Measurements from ENCODE around the gene TNFRSF11A.

The TNFRSF11A gene

GRCh38 chr18:62396381-62396780, 71.3 kb downstream of the TNFRSF11A start:
- Mint-ChIP-seq H3K4me3 (no peak overlapping the region), H3K4me1 (peaks cover 12% of the 10 kb centered on the region), H3K36me3 (ENCODE audit: low read depth) (no peaks in the 10 kb centered on the region), H3K27me3 (no peaks in the 10 kb centered on the region), H3K27ac (peak overlapping the region; percentile 15), H3K9me3 (no peaks in the 10 kb centered on the region)
- DNase-seq (no peak), ATAC-seq (peak; percentile 86)

- DNase-seq (no peak), ATAC-seq (no peak)
- Mint-ChIP-seq H3K27ac (no peak overlapping the region), H3K4me3 (no peak overlapping the region), H3K4me1 (peaks cover 12% of the 10 kb centered on the region), H3K27me3 (no peaks in the 10 kb centered on the region), H3K36me3 (ENCODE audit: low read depth) (no peaks in the 10 kb centered on the region), H3K9me3 (no peaks in the 10 kb centered on the region)
These were observed 71.9 kb downstream of the TNFRSF11A start for GRCh38 chr18:62396967-62397366.

GRCh38 chr18:62398291-62398690, 73.2 kb downstream of the TNFRSF11A start:
- Mint-ChIP-seq H3K36me3 (ENCODE audit: low read depth) (no peaks in the 10 kb centered on the region), H3K27me3 (no peaks in the 10 kb centered on the region), H3K4me1 (peaks cover 12% of the 10 kb centered on the region), H3K9me3 (no peaks in the 10 kb centered on the region), H3K27ac (no peak overlapping the region), H3K4me3 (no peak overlapping the region)
- DNase-seq (no peak), ATAC-seq (no peak)

GRCh38 chr18:62399276-62399675, 74.2 kb downstream of the TNFRSF11A start:
- Mint-ChIP-seq H3K27me3 (no peaks in the 10 kb centered on the region), H3K4me1 (peaks cover 12% of the 10 kb centered on the region), H3K27ac (no peak overlapping the region), H3K4me3 (no peak overlapping the region), H3K9me3 (no peaks in the 10 kb centered on the region), H3K36me3 (ENCODE audit: low read depth) (no peaks in the 10 kb centered on the region)
- DNase-seq: no peak
- ATAC-seq: no peak

- Mint-ChIP-seq H3K9me3 (no peaks in the 10 kb centered on the region), H3K36me3 (ENCODE audit: low read depth) (no peaks in the 10 kb centered on the region), H3K27me3 (no peaks in the 10 kb centered on the region), H3K27ac (no peak overlapping the region), H3K4me1 (peaks cover 12% of the 10 kb centered on the region), H3K4me3 (no peak overlapping the region)
- no peak for ATAC-seq
- no peak for DNase-seq
These were observed 74.7 kb downstream of the TNFRSF11A start for GRCh38 chr18:62399781-62400308.

- Mint-ChIP-seq H3K36me3 (ENCODE audit: low read depth) (no peaks in the 10 kb centered on the region), H3K4me3 (no peak overlapping the region), H3K27ac (no peak overlapping the region), H3K9me3 (no peaks in the 10 kb centered on the region), H3K27me3 (no peaks in the 10 kb centered on the region), H3K4me1 (peaks cover 12% of the 10 kb centered on the region)
- DNase-seq (no peak), ATAC-seq (no peak)
These were observed 75.8 kb downstream of the TNFRSF11A start for GRCh38 chr18:62400916-62401315.

GRCh38 chr18:62402342-62402948, 77.3 kb downstream of the TNFRSF11A start:
- no peaks in the 10 kb centered on the region for H3K9me3 Mint-ChIP-seq
- H3K27ac Mint-ChIP-seq: no peak overlapping the region
- H3K36me3 Mint-ChIP-seq (ENCODE audit: low read depth): no peaks in the 10 kb centered on the region
- ATAC-seq (no peak), DNase-seq (no peak)
- peaks cover 5% of the 10 kb centered on the region for H3K4me1 Mint-ChIP-seq
- no peak overlapping the region for H3K4me3 Mint-ChIP-seq
- H3K27me3 Mint-ChIP-seq: no peaks in the 10 kb centered on the region

- DNase-seq (no peak), ATAC-seq (no peak)
- Mint-ChIP-seq H3K9me3 (no peaks in the 10 kb centered on the region), H3K36me3 (ENCODE audit: low read depth) (no peaks in the 10 kb centered on the region), H3K27me3 (no peaks in the 10 kb centered on the region), H3K27ac (no peak overlapping the region), H3K4me3 (no peak overlapping the region), H3K4me1 (peaks cover 6% of the 10 kb centered on the region)
These were observed 78.0 kb downstream of the TNFRSF11A start for GRCh38 chr18:62403120-62403519.

- Mint-ChIP-seq H3K4me1 (peaks cover 5% of the 10 kb centered on the region), H3K36me3 (ENCODE audit: low read depth) (no peaks in the 10 kb centered on the region), H3K27ac (no peak overlapping the region), H3K27me3 (no peaks in the 10 kb centered on the region), H3K4me3 (no peak overlapping the region), H3K9me3 (no peaks in the 10 kb centered on the region)
- DNase-seq: no peak
- ATAC-seq: peak; percentile 30
These were observed 79.8 kb downstream of the TNFRSF11A start for GRCh38 chr18:62404881-62405280.

GRCh38 chr18:62407660-62408059, 82.5 kb downstream of the TNFRSF11A start:
- DNase-seq: no peak
- ATAC-seq: peak; percentile 17
- Mint-ChIP-seq H3K4me3 (no peak overlapping the region), H3K27ac (no peak overlapping the region), H3K9me3 (no peaks in the 10 kb centered on the region), H3K36me3 (ENCODE audit: low read depth) (no peaks in the 10 kb centered on the region), H3K27me3 (peaks cover 2% of the 10 kb centered on the region), H3K4me1 (peaks cover 2% of the 10 kb centered on the region)

GRCh38 chr18:62409821-62410220, 84.7 kb downstream of the TNFRSF11A start:
- DNase-seq: no peak
- Mint-ChIP-seq H3K27me3 (peaks cover 2% of the 10 kb centered on the region), H3K36me3 (ENCODE audit: low read depth) (no peaks in the 10 kb centered on the region), H3K9me3 (no peaks in the 10 kb centered on the region), H3K4me1 (peaks cover 6% of the 10 kb centered on the region), H3K4me3 (no peak overlapping the region), H3K27ac (no peak overlapping the region)
- ATAC-seq: no peak

GRCh38 chr18:62412231-62412979, 87.3 kb downstream of the TNFRSF11A start:
- peaks cover 6% of the 10 kb centered on the region for H3K4me1 Mint-ChIP-seq
- no peaks in the 10 kb centered on the region for H3K9me3 Mint-ChIP-seq
- no peak for DNase-seq
- H3K36me3 Mint-ChIP-seq (ENCODE audit: low read depth): no peaks in the 10 kb centered on the region
- H3K4me3 Mint-ChIP-seq: no peak overlapping the region
- peak overlapping the region; percentile 44 for H3K27ac Mint-ChIP-seq
- no peak for ATAC-seq
- H3K27me3 Mint-ChIP-seq: peaks cover 2% of the 10 kb centered on the region

- Mint-ChIP-seq H3K9me3 (no peaks in the 10 kb centered on the region), H3K27ac (no peak overlapping the region), H3K4me3 (no peak overlapping the region), H3K36me3 (ENCODE audit: low read depth) (no peaks in the 10 kb centered on the region), H3K4me1 (peaks cover 6% of the 10 kb centered on the region), H3K27me3 (peaks cover 2% of the 10 kb centered on the region)
- DNase-seq (no peak), ATAC-seq (no peak)
These were observed 88.1 kb downstream of the TNFRSF11A start for GRCh38 chr18:62413206-62413605.

- Mint-ChIP-seq H3K36me3 (ENCODE audit: low read depth) (no peaks in the 10 kb centered on the region), H3K9me3 (peaks cover 15% of the 10 kb centered on the region), H3K4me1 (peaks cover 44% of the 10 kb centered on the region), H3K27ac (no peak overlapping the region), H3K27me3 (no peaks in the 10 kb centered on the region), H3K4me3 (no peak overlapping the region)
- DNase-seq: no peak
- ATAC-seq: no peak
These were observed 93.1 kb downstream of the TNFRSF11A start for GRCh38 chr18:62418258-62418657.

GRCh38 chr18:62420151-62420512, 95.0 kb downstream of the TNFRSF11A start:
- Mint-ChIP-seq H3K9me3 (peaks cover 15% of the 10 kb centered on the region), H3K36me3 (ENCODE audit: low read depth) (no peaks in the 10 kb centered on the region), H3K4me1 (peaks cover 46% of the 10 kb centered on the region), H3K27ac (peak overlapping the region; percentile 98), H3K27me3 (no peaks in the 10 kb centered on the region), H3K4me3 (peak overlapping the region; percentile 74)
- ATAC-seq (peak; percentile 42), DNase-seq (peak; percentile 27)

Measured in activated naive CD8-positive, alpha-beta T cell treated with anti-CD3 and anti-CD28 coated beads, Interleukin-2, amount 50 U/mL, for 24 hours (primary cell).